Cardiac muscle cell (in vitro differentiated cells and primary cell): ENCODE measurements around the gene MESD. TPM values are rescaled to one million over a fixed set of nuclear protein-coding genes. Genes with fewer than 3 reads are reported as not detected.

Experiments used
- DNase-seq, 2 donors: peaks; one replicate each; pipeline versions ENCODE4 v3.0.0 to v3.0.0-alpha.2; 2010 to 2017; ENCODE audit warnings: low read depth in 1 of 2, low spot score in 1 of 2
- H3K27ac ChIP-seq: fragments of 200-600 bp; sonication (generic); 2 replicates; pipeline ENCODE4 v1.5.1; 2016
- H3K27me3 ChIP-seq: fragments of 200-600 bp; sonication (generic); 2 replicates; pipeline ENCODE4 v1.6.0; 2016; ENCODE audit warnings: control low read depth
- H3K36me3 ChIP-seq: fragments of 200-600 bp; sonication (generic); 2 replicates; pipeline ENCODE4 v1.5.1; 2016; ENCODE audit warnings: control low read depth
- H3K4me1 ChIP-seq: fragments of 200-600 bp; sonication (generic); 2 replicates; pipeline ENCODE4 v1.8.1; 2017; ENCODE audit warnings: low read depth, mild to moderate bottlenecking, mixed run types
- H3K4me3 ChIP-seq: fragments of 200-600 bp; sonication (generic); 2 replicates; pipeline ENCODE4 v1.5.1; 2016; ENCODE audit warnings: mild to moderate bottlenecking
- H3K9me3 ChIP-seq: fragments of 200-600 bp; sonication (generic); 2 replicates; pipeline ENCODE4 v1.5.1; 2017; ENCODE audit warnings: low read depth, mild to moderate bottlenecking, control low read depth
- CTCF ChIP-seq: IDR thresholded peaks from 2 replicates; pipeline ENCODE4 v1.5.1; 2012; ENCODE audit warnings: low read depth, mild to moderate bottlenecking, low read length
- polyA plus RNA-seq: library from polyadenylated mRNA; unstranded; fragments of >200 nt; fragmentation: Nextera tagmentation; extraction: Ambion mirVana; gene quantifications from 2 replicates; pipeline ENCODE4 v1.2.1, GENCODE V29; 2016
- total RNA-seq: library from RNA; depleted of rRNA; stranded (reverse); fragments of >200 nt; gene quantifications from 2 replicates; pipeline ENCODE4 v1.2.3, GENCODE V29; 2016

Gene MESD
- total and polyA plus RNA-seq, 2 experiments from 2014 or later = 20.1 to 35.8 TPM

- no peaks in the 10 kb centered on the region for H3K4me1 ChIP-seq
- H3K9me3 ChIP-seq = no peaks in the 10 kb centered on the region
- H3K27ac ChIP-seq = no peak overlapping the region
- TF ChIP-seq CTCF = no peak
- H3K27me3 ChIP-seq = peaks cover 3% of the 10 kb centered on the region
- H3K36me3 ChIP-seq = no peaks in the 10 kb centered on the region
- no peak for DNase-seq
- no peak overlapping the region for H3K4me3 ChIP-seq
Observed at GRCh38 chr15:81032355-81032754, 42.7 kb upstream of the MESD start.

- Histone ChIP-seq H3K27me3 (peaks cover 3% of the 10 kb centered on the region), H3K4me3 (no peak overlapping the region), H3K27ac (no peak overlapping the region), H3K36me3 (no peaks in the 10 kb centered on the region), H3K9me3 (no peaks in the 10 kb centered on the region), H3K4me1 (no peaks in the 10 kb centered on the region)
- TF ChIP-seq CTCF = no peak
- no peak for DNase-seq
Observed at GRCh38 chr15:81031203-81031602, 41.6 kb upstream of the MESD start.

- no peaks in the 10 kb centered on the region for H3K9me3 ChIP-seq
- no peaks in the 10 kb centered on the region for H3K4me1 ChIP-seq
- no peak for TF ChIP-seq CTCF
- H3K27ac ChIP-seq = no peak overlapping the region
- no peak overlapping the region for H3K4me3 ChIP-seq
- no peaks in the 10 kb centered on the region for H3K36me3 ChIP-seq
- DNase-seq = no peak
- peaks cover 3% of the 10 kb centered on the region for H3K27me3 ChIP-seq
Observed at GRCh38 chr15:81030301-81030750, 40.7 kb upstream of the MESD start.

GRCh38 chr15:81029414-81030300 lies 40.0 kb upstream of the MESD start:
- Histone ChIP-seq H3K4me3 (no peak overlapping the region), H3K27me3 (peaks cover 3% of the 10 kb centered on the region), H3K27ac (no peak overlapping the region), H3K4me1 (no peaks in the 10 kb centered on the region), H3K9me3 (no peaks in the 10 kb centered on the region), H3K36me3 (no peaks in the 10 kb centered on the region)
- TF ChIP-seq CTCF = no peak
- no peak for DNase-seq

- no peak for DNase-seq
- Histone ChIP-seq H3K4me1 (no peaks in the 10 kb centered on the region), H3K9me3 (no peaks in the 10 kb centered on the region), H3K27ac (no peak overlapping the region), H3K4me3 (no peak overlapping the region), H3K27me3 (peaks cover 3% of the 10 kb centered on the region), H3K36me3 (no peaks in the 10 kb centered on the region)
- TF ChIP-seq CTCF = no peak
Observed at GRCh38 chr15:81026836-81027599, 37.4 kb upstream of the MESD start.
